Retinal pigment epithelial cell (primary cell): ENCODE measurements around the gene RNF217.

Experiments used
- DNase-seq: peaks from one replicate; pipeline ENCODE4 v3.0.0-alpha.2; 2010; ENCODE audit warnings: low read depth
- H3K4me3 ChIP-seq: 2 replicates; pipeline ENCODE4 v1.5.1; 2011; ENCODE audit warnings: mild to moderate bottlenecking, low read length, control low read depth, moderate library complexity
- TF ChIP-seq, protein P1 (sequence below): conservative IDR thresholded peaks from 2 replicates; pipeline ENCODE4 v1.5.1; 2011; ENCODE audit warnings: low read depth, low read length, control low read depth, inconsistent platforms

Gene RNF217

GRCh38 chr6:125014661-125014957 lies 52.4 kb downstream of the RNF217 start:
- no peak overlapping the region for H3K4me3 ChIP-seq
- TF ChIP-seq, protein P1, sequence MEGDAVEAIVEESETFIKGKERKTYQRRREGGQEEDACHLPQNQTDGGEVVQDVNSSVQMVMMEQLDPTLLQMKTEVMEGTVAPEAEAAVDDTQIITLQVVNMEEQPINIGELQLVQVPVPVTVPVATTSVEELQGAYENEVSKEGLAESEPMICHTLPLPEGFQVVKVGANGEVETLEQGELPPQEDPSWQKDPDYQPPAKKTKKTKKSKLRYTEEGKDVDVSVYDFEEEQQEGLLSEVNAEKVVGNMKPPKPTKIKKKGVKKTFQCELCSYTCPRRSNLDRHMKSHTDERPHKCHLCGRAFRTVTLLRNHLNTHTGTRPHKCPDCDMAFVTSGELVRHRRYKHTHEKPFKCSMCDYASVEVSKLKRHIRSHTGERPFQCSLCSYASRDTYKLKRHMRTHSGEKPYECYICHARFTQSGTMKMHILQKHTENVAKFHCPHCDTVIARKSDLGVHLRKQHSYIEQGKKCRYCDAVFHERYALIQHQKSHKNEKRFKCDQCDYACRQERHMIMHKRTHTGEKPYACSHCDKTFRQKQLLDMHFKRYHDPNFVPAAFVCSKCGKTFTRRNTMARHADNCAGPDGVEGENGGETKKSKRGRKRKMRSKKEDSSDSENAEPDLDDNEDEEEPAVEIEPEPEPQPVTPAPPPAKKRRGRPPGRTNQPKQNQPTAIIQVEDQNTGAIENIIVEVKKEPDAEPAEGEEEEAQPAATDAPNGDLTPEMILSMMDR: no peak
- DNase-seq: no peak

DNA sequence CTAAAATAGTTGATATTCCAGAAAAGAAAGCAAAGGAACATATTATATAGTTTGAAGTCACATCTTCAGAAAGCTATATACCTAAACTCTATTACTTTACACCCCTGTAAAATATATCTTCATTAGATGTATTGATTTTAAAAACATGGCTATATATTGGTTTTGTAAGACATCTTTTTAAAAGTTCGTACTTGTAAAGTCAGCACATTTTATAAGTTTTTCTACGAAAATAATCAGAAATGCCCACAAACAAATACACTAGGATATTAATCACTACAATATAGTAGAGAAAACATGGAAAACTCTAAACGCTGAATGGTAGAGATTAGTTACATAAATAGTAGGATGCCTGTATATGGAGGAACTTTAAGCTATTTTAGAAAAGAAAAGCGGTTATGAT lies 52.9 kb downstream of the RNF217 start:
- TF ChIP-seq, protein P1: no peak
- DNase-seq: no peak

GRCh38 chr6:125018136-125018535 lies 55.9 kb downstream of the RNF217 start:
- no peak overlapping the region for H3K4me3 ChIP-seq
- TF ChIP-seq, protein P1: no peak
- DNase-seq: no peak

More for the DNA sequence above, 52.9 kb downstream of the RNF217 start:
- no peak overlapping the region for H3K4me3 ChIP-seq

DNA sequence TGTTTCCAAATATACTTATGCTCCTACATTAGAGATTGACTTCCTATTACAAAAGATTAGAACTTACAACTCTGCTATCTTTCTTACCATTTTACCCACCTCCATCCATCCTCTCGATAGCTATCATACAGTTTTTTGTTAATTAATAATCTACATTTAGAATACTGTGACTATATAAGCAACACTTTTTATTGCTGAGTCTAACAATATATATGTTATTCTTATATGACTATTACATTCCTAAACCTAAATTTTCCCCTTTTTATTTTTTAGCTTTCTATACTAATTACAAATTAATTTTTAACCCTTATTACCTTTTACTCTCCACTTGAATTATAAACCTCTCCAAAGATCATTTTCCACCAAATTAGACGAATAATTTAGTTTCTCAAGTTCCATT lies 57.0 kb downstream of the RNF217 start:
- TF ChIP-seq, protein P1: no peak
- no peak overlapping the region for H3K4me3 ChIP-seq
- DNase-seq: no peak

GRCh38 chr6:125019918-125020317 lies 57.7 kb downstream of the RNF217 start:
- TF ChIP-seq, protein P1: no peak
- DNase-seq: no peak
- no peak overlapping the region for H3K4me3 ChIP-seq

DNA sequence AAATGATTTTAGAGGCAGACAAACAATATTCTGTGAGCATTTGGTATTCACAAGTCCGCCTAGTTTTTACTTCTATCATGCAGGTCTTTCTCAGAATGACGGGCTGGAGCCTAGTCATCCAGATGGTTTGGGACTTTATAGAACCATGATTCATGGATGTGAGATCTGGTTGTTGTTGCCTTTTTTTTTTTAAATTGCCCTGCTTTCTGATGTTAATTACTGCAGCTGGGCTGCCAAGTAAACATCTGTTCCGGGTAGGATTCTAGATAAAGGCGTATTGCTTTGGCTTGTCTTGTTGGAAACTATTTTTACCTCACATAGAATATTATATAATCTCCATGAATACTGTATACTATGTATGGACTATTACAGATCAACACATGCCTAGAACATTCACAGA lies 58.1 kb downstream of the RNF217 start:
- TF ChIP-seq, protein P1: no peak
- no peak overlapping the region for H3K4me3 ChIP-seq
- DNase-seq: no peak

DNA sequence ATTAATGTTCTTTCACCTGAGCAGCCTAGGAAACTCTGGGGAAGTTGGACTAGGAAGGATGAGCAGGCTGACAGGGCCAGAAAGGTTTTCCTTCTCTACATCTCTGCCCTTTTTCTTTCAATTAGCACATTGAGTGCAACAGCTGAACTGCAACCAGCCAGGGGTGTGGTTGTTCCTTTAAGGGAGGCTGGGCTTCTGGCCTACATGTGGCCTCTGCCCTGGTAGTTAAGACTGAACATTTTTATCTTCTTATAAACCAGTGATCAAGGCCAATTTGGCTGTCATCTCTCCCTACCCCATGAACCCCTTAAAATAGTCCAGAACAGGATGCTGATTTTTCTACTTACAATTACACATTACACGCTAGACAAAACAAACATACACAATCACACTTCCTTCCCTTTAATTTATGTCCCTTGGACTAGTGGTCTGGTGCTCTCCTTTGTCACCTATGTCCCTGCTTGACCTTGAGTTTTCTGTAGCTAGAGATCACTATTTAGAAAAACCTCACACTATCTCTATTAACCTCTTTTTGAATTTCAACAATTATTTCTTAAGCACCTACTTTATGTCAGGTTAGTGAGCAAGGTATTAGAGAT lies 60.3 kb downstream of the RNF217 start:
- TF ChIP-seq, protein P1: no peak
- no peak overlapping the region for H3K4me3 ChIP-seq
- no peak for DNase-seq
